GM23338 (cell line): ENCODE measurements around the gene CISH. TPM values are rescaled to one million over a fixed set of nuclear protein-coding genes. Genes with fewer than 3 reads are reported as not detected.

Experiments
- ATAC-seq: fragments of 200-7000 bp; cut with Tn5 transposase; 3 replicates; pipeline ENCODE4 v1.9.1; 2020
- DNase-seq: peaks from one replicate; pipeline ENCODE4 v3.0.0-alpha.2; 2015; ENCODE audit warnings: low spot score
- H2AFZ ChIP-seq: fragments of 200-600 bp; sonication (generic); 2 replicates; pipeline ENCODE4 v1.8.0; 2016; ENCODE audit warnings: antibody characterized with exemption, mild to moderate bottlenecking, moderate library complexity
- H3F3A ChIP-seq: fragments of 200-600 bp; sonication (generic); replicated peaks from 2 replicates; pipeline ENCODE4 v1.8.0; 2017; ENCODE audit warnings: antibody characterized with exemption, mixed run types, low read depth
- H3K27ac ChIP-seq: fragments of 200-600 bp; sonication (generic); 2 replicates; pipeline ENCODE4 v1.6.1; 2016; ENCODE audit warnings: low read depth
- H3K27me3 ChIP-seq: fragments of 200-600 bp; sonication (generic); 2 replicates; pipeline ENCODE4 v1.8.0; 2016; ENCODE audit warnings: mild to moderate bottlenecking, mixed run types, moderate library complexity; ENCODE audit not compliant: insufficient read depth
- H3K36me3 ChIP-seq: fragments of 200-600 bp; sonication (generic); 2 replicates; pipeline ENCODE4 v1.8.0; 2016; ENCODE audit warnings: mild to moderate bottlenecking; ENCODE audit not compliant: insufficient read depth
- H3K4me1 ChIP-seq: fragments of 200-600 bp; sonication (generic); 2 replicates; pipeline ENCODE4 v1.8.0; 2016; ENCODE audit warnings: mild to moderate bottlenecking, moderate library complexity; ENCODE audit not compliant: insufficient read depth
- H3K4me2 ChIP-seq: fragments of 200-600 bp; sonication (generic); 2 replicates; pipeline ENCODE4 v1.7.1; 2017; ENCODE audit warnings: mixed run types
- H3K4me3 ChIP-seq: fragments of 200-600 bp; sonication (generic); 2 replicates; pipeline ENCODE4 v1.6.1; 2016; ENCODE audit warnings: mixed run types
- H3K79me2 ChIP-seq: fragments of 200-600 bp; sonication (generic); replicated peaks from 2 replicates; pipeline ENCODE4 v1.8.0; 2017; ENCODE audit warnings: mild to moderate bottlenecking; ENCODE audit not compliant: insufficient read depth
- H3K9me2 ChIP-seq: fragments of 200-600 bp; sonication (generic); 2 replicates; pipeline ENCODE4 v1.8.0; 2017; ENCODE audit not compliant: insufficient read depth
- H4K20me1 ChIP-seq: fragments of 200-600 bp; sonication (generic); replicated peaks from 2 replicates; pipeline ENCODE4 v1.8.0; 2017; ENCODE audit warnings: mild to moderate bottlenecking; ENCODE audit not compliant: insufficient read depth
- H3K27ac Mint-ChIP-seq: 2 replicates; pipeline ENCODE4 v1.8.0; 2020; ENCODE audit warnings: inconsistent platforms, mild to moderate bottlenecking, moderate library complexity, mixed read lengths
- H3K27me3 Mint-ChIP-seq: 3 replicates; pipeline ENCODE4 v1.8.0; 2022; ENCODE audit warnings: low read depth, mild to moderate bottlenecking, moderate library complexity, mixed read lengths, inconsistent platforms; ENCODE audit not compliant: insufficient read depth, poor library complexity
- H3K36me3 Mint-ChIP-seq: 3 replicates; pipeline ENCODE4 v1.8.0; 2021; ENCODE audit warnings: low read depth, mild to moderate bottlenecking, inconsistent platforms, moderate library complexity, mixed read lengths
- H3K4me1 Mint-ChIP-seq: 3 replicates; pipeline ENCODE4 v1.8.0; 2020; ENCODE audit warnings: mild to moderate bottlenecking, inconsistent platforms, mixed read lengths
- H3K4me3 Mint-ChIP-seq: 3 replicates; pipeline ENCODE4 v1.8.0; 2021; ENCODE audit warnings: moderate library complexity, mild to moderate bottlenecking, inconsistent platforms, mixed read lengths
- H3K9me3 Mint-ChIP-seq: 3 replicates; pipeline ENCODE4 v1.8.0; 2020; ENCODE audit warnings: moderate library complexity, mild to moderate bottlenecking, inconsistent platforms, mixed read lengths
- CREB1 ChIP-seq: fragments of 250-450 bp; sonication (Bioruptor Pico); IDR thresholded peaks from 2 replicates; pipeline ENCODE4 v1.5.0; 2020; ENCODE audit warnings: low read depth, mild to moderate bottlenecking, moderate library complexity
- CTCF ChIP-seq, 2 experiments: fragments of 200-600 bp in 1 of 2; sonication (generic) in 1 of 2; conservative IDR thresholded peaks; 2 replicates each; pipeline versions ENCODE4 v1.5.1 to v1.6.1; 2016 to 2017; ENCODE audit warnings: antibody characterized with exemption in 2 of 2, low read depth in 2 of 2, mild to moderate bottlenecking in 2 of 2, moderate library complexity in 1 of 2
- ETS1 ChIP-seq: IDR thresholded peaks from 2 replicates; pipeline ENCODE4 v1.6.1; 2016; ENCODE audit warnings: antibody characterized with exemption
- EZH2phosphoT487 ChIP-seq: fragments of 200-600 bp; sonication (generic); IDR thresholded peaks from one replicate; pipeline ENCODE4 v1.8.1; 2018; ENCODE audit warnings: antibody characterized with exemption; ENCODE audit not compliant: unreplicated experiment
- JUNB ChIP-seq: IDR thresholded peaks from one replicate; pipeline ENCODE4 v1.6.1; 2016; ENCODE audit warnings: antibody characterized with exemption; ENCODE audit not compliant: unreplicated experiment
- POLR2AphosphoS5 ChIP-seq: IDR thresholded peaks from 2 replicates; pipeline ENCODE4 v1.6.1; 2016; ENCODE audit warnings: antibody characterized with exemption, low read depth
- REST ChIP-seq: IDR thresholded peaks from one replicate; pipeline ENCODE4 v1.6.1; 2018; ENCODE audit warnings: antibody characterized with exemption; ENCODE audit not compliant: unreplicated experiment
- ZNF114 ChIP-seq: fragments of 250-450 bp; sonication (Bioruptor Pico); IDR thresholded peaks from 2 replicates; pipeline ENCODE4 v1.5.0; 2020; ENCODE audit warnings: mild to moderate bottlenecking, moderate library complexity
- ZNF331 ChIP-seq: fragments of 250-450 bp; sonication (Bioruptor Pico); IDR thresholded peaks from 2 replicates; pipeline ENCODE4 v1.5.0; 2020; ENCODE audit warnings: low read depth, mild to moderate bottlenecking, moderate library complexity
- polyA plus RNA-seq: library from polyadenylated mRNA; unstranded; fragments of >200 nt; fragmentation: Nextera tagmentation; extraction: Ambion mirVana; gene quantifications from 2 replicates; pipeline ENCODE4 v1.2.1, GENCODE V29; 2016
- total RNA-seq: library from RNA; depleted of rRNA; stranded (reverse); fragments of >200 nt; shearing (Covaris generic); gene quantifications from 2 replicates; pipeline ENCODE4 v1.2.3, GENCODE V29; 2014

The CISH gene
- total and polyA plus RNA-seq, 2 experiments from 2014 or later, result 2.1 to 3.6 TPM

- TF ChIP-seq REST, result no peak
- no peak for TF ChIP-seq POLR2AphosphoS5
- TF ChIP-seq ZNF114 (CRISPR knock-in tag), result no peak
- no peak for TF ChIP-seq CREB1 (CRISPR knock-in tag)
- TF ChIP-seq JUNB, result no peak
- TF ChIP-seq ZNF331 (CRISPR knock-in tag), result no peak
- no peak for TF ChIP-seq CTCF (conservative IDR thresholded peaks at IDR 0.05; ENCODE audit: low read depth in 2 of 2)
- TF ChIP-seq EZH2phosphoT487, result no peak
- TF ChIP-seq ETS1, result no peak
Observed at GRCh38 chr3:50628601-50629000, 17.0 kb upstream of the CISH start (continued).

GRCh38 chr3:50627407-50628051 is 16.0 kb upstream of the CISH start:
- Mint-ChIP-seq H3K27ac (no peak overlapping the region), H3K27me3 (peaks cover 18% of the 10 kb centered on the region), H3K4me3 (no peak overlapping the region), H3K36me3 (peaks cover 12% of the 10 kb centered on the region; the same call in 2 of the 3 replicates), H3K4me1 (peaks cover 42% of the 10 kb centered on the region), H3K9me3 (no peaks in the 10 kb centered on the region)
- peak; percentile 58 to 82 for TF ChIP-seq CTCF (conservative IDR thresholded peaks at IDR 0.05; ENCODE audit: low read depth in 2 of 2)
- no peak for TF ChIP-seq REST
- H3K36me3 ChIP-seq, result no peaks in the 10 kb centered on the region
- no peak overlapping the region for H3K4me2 ChIP-seq
- H3K4me3 ChIP-seq, result no peak overlapping the region
- H3F3A ChIP-seq, result no peaks in the 10 kb centered on the region; the same call in 1 of the 2 replicates
- peaks cover 16% of the 10 kb centered on the region for H3K4me1 ChIP-seq
- no peak overlapping the region for H3K27ac ChIP-seq
- H3K79me2 ChIP-seq, result peaks cover 26% of the 10 kb centered on the region
- no peak overlapping the region for H2AFZ ChIP-seq
- H3K9me2 ChIP-seq, result no peaks in the 10 kb centered on the region
- no peaks in the 10 kb centered on the region for H3K27me3 ChIP-seq
- peaks cover 4% of the 10 kb centered on the region; the same call in 1 of the 2 replicates for H4K20me1 ChIP-seq
- ATAC-seq (peak; percentile 89), DNase-seq (peak; percentile 83)
